Measurements from ENCODE around the gene CALM1.

DNA sequence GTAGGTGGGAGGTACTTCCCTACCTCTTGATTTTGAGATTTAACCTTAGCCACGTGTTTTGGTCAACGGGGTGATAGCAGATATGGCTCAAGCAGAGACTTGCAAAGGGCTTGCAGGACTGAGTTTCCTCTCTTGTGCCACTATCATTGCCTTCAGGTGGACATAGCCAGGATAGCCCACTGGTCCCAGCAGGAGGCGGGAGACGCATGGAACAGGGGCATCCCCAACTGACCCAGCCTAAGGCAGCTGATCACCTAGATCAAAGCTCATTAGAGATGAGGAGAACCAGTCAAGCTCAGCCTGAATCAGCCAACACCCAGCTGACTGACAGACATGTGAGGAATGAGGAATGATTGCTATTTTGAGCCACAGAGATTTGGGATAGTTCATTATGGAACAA lies 49.6 kb downstream of the CALM1 start:
- TF ChIP-seq CTCF (conservative IDR thresholded peaks at IDR 0.05) (no peak), ZFX (IDR thresholded peaks at IDR 0.05) (no peak)
